Endothelial cell of umbilical vein (primary cell): Measurements from ENCODE around the gene NAV2. TPM values are rescaled to one million over a fixed set of nuclear protein-coding genes. Genes with fewer than 3 reads are reported as not detected.

Source experiments
- BruUV-seq: library from RNA; stranded (reverse); fragments of 400-500 nt; replicated peaks from 2 replicates; lab custom pipeline; 2021; lab: Mats Ljungman, UMichigan
- CTCF ChIA-PET: fragments of 300-600, 350-600 bp; sonication (Branson Sonifier 250); formaldehyde crosslinking; loops from one replicate; lab custom pipeline; 2021; ENCODE audit warnings: antibody characterized with exemption, inconsistent platforms; lab: Charles Lee
- POLR2A ChIA-PET: fragments of 300-600, 350-600 bp; sonication (Branson Sonifier 250); formaldehyde crosslinking; loops from one replicate; lab custom pipeline; 2021; ENCODE audit warnings: antibody characterized with exemption, inconsistent platforms; lab: Charles Lee
- DNase-seq: peaks from one replicate; pipeline ENCODE4 v3.0.0-alpha.2; 2011; ENCODE audit warnings: low read depth, low spot score
- FAIRE-seq: peaks from 2 replicates; lab custom pipeline; 2011; peaks lifted over from hg19 to GRCh38; lab: Jason Lieb, UNC
- H2AFZ ChIP-seq: 2 replicates; pipeline ENCODE4 v1.6.0; 2012; ENCODE audit warnings: low read depth, low read length, control low read depth, inconsistent platforms
- H3K27ac ChIP-seq: 2 replicates; pipeline ENCODE4 v1.5.1; 2011; ENCODE audit warnings: low read depth, mild to moderate bottlenecking, control low read depth, low read length, moderate library complexity; ENCODE audit not compliant: insufficient read depth
- H3K27me3 ChIP-seq, 2 experiments: 2 replicates each; pipeline versions ENCODE4 v1.6.0 to v1.6.1; 2011; ENCODE audit warnings: low read length in 2 of 2, mixed read lengths in 1 of 2; ENCODE audit not compliant: control insufficient read depth in 2 of 2, insufficient read depth in 2 of 2
- H3K36me3 ChIP-seq, 2 experiments: 2 replicates in 1 of 2; 3 replicates in 1 of 2; pipeline ENCODE4 v1.5.1; 2011; ENCODE audit warnings: low read length in 2 of 2, mild to moderate bottlenecking in 1 of 2, moderate library complexity in 1 of 2; ENCODE audit not compliant: control insufficient read depth in 2 of 2, insufficient read depth in 2 of 2; ENCODE audit errors: extremely low read depth in 1 of 2
- H3K4me1 ChIP-seq: 3 replicates; pipeline ENCODE4 v1.5.1; 2011; ENCODE audit warnings: mild to moderate bottlenecking, low read length; ENCODE audit not compliant: control insufficient read depth, insufficient read depth; ENCODE audit errors: extremely low read depth
- H3K4me2 ChIP-seq: 2 replicates; pipeline ENCODE4 v1.6.1; 2011; ENCODE audit warnings: low read length, control low read depth, mixed read lengths; ENCODE audit not compliant: insufficient read depth
- H3K4me3 ChIP-seq, 3 experiments: fragments of 200-600 bp in 1 of 3; sonication (generic), shearing (Covaris generic) in 1 of 3; replicated peaks in 1 of 3; 2 replicates each; pipeline ENCODE4 v1.5.1; 2011 to 2016; ENCODE audit warnings: control low read depth in 3 of 3, low read length in 3 of 3, mild to moderate bottlenecking in 2 of 3, inconsistent platforms in 1 of 3, low read depth in 1 of 3, moderate library complexity in 1 of 3; ENCODE audit not compliant: insufficient read depth in 1 of 3
- H3K79me2 ChIP-seq: 2 replicates; pipeline ENCODE4 v1.6.0; 2012; ENCODE audit warnings: low read length, inconsistent platforms; ENCODE audit not compliant: control insufficient read depth, insufficient read depth
- H3K9ac ChIP-seq: replicated peaks from 2 replicates; pipeline ENCODE3; 2011; ENCODE audit warnings: low read length, control low read depth; ENCODE audit not compliant: insufficient read depth; ENCODE audit errors: extremely low read depth
- H3K9me1 ChIP-seq: replicated peaks from 3 replicates; pipeline ENCODE4 v1.6.0; 2011; ENCODE audit warnings: mild to moderate bottlenecking, low read length; ENCODE audit not compliant: control insufficient read depth, insufficient read depth; ENCODE audit errors: extremely low read depth
- H3K9me3 ChIP-seq: replicated peaks from 2 replicates; pipeline ENCODE4 v1.5.1; 2012; ENCODE audit warnings: low read length, inconsistent platforms; ENCODE audit not compliant: control insufficient read depth, insufficient read depth
- H4K20me1 ChIP-seq: replicated peaks from 2 replicates; pipeline ENCODE3; 2011; ENCODE audit warnings: mild to moderate bottlenecking, low read length; ENCODE audit not compliant: control insufficient read depth, insufficient read depth; ENCODE audit errors: extremely low read depth
- EZH2 ChIP-seq: IDR thresholded peaks from 2 replicates; pipeline ENCODE4 v1.6.1; 2012; ENCODE audit warnings: borderline replicate concordance, low read depth, mild to moderate bottlenecking, moderate library complexity, low read length, inconsistent platforms; ENCODE audit not compliant: severe bottlenecking
- FOS ChIP-seq: IDR thresholded peaks from 2 replicates; pipeline ENCODE4 v1.6.1; 2011; ENCODE audit warnings: mild to moderate bottlenecking, low read length, moderate library complexity, borderline replicate concordance; ENCODE audit not compliant: insufficient read depth
- GATA2 ChIP-seq: IDR thresholded peaks from 2 replicates; pipeline ENCODE4 v1.7.0; 2011; ENCODE audit warnings: low read depth, mild to moderate bottlenecking, moderate library complexity, mixed read lengths, low read length; ENCODE audit not compliant: insufficient read length, insufficient read depth
- JUN ChIP-seq: IDR thresholded peaks from 2 replicates; pipeline ENCODE4 v1.6.1; 2011; ENCODE audit warnings: borderline replicate concordance, low read depth; ENCODE audit not compliant: insufficient read length, insufficient read depth
- MYC ChIP-seq: IDR thresholded peaks from one replicate; pipeline ENCODE4 v1.6.1; 2011; ENCODE audit warnings: mild to moderate bottlenecking, low read depth, low read length
- POLR2A ChIP-seq: IDR thresholded peaks from 2 replicates; pipeline ENCODE4 v1.6.1; 2012; ENCODE audit warnings: low read depth, mild to moderate bottlenecking, control low read depth, low read length
- POLR2AphosphoS5 ChIP-seq: IDR thresholded peaks from 2 replicates; pipeline ENCODE4 v1.6.1; 2012; ENCODE audit warnings: low read depth, mild to moderate bottlenecking, control low read depth, low read length, moderate library complexity; ENCODE audit not compliant: insufficient read depth
- dilution Hi-C: fragments of 300-500 bp; cut with MboI; formaldehyde crosslinking; loops from one replicate; pipeline ENCODE4 v1.15.0; 2019; ENCODE audit warnings: low sequenced_read_pairs; ENCODE audit not compliant: extremely low pct_ligation_motif_present
- intact Hi-C: fragments of 100-400 bp; cut with micrococcal nuclease; formaldehyde crosslinking; loops from one replicate; pipeline ENCODE4 v1.10.0; 2022
- polyA plus RNA-seq, 4 experiments: library from polyadenylated mRNA; depleted of rRNA in 3 of 4; stranded (reverse) in 3 of 4; unstranded in 1 of 4; fragments of >200 nt; gene quantifications; 2 replicates each; pipeline versions ENCODE4 v1.2.1 to v1.2.3, GENCODE V29; 2011 to 2012; ENCODE audit warnings: missing spikeins in 1 of 4
- total RNA-seq: library from RNA; stranded (reverse); gene quantifications from 2 replicates; pipeline ENCODE4 v1.2.3, GENCODE V29; 2021
- TF ChIP-seq, protein P1 (sequence below), 2 donors: IDR thresholded peaks; 1 replicate in 1 of 2; 2 replicates in 1 of 2; pipeline ENCODE4 v1.5.1; 2011; ENCODE audit warnings: low read length in 2 of 2, mild to moderate bottlenecking in 2 of 2, moderate library complexity in 2 of 2, control low read depth in 1 of 2, inconsistent platforms in 1 of 2, low read depth in 1 of 2; ENCODE audit not compliant: insufficient read depth in 1 of 2; ENCODE audit errors: extremely low read depth in 1 of 2
- TF ChIP-seq, protein P2 (sequence below): IDR thresholded peaks from 2 replicates; pipeline ENCODE4 v1.6.1; 2011; ENCODE audit not compliant: insufficient read depth, insufficient read length

The NAV2 gene
- total and polyA plus RNA-seq, 2 donors (not counting 3 experiments of a cell fraction or from before 2014, with no cell fraction given), result 10.9 to 68.0 TPM

DNA sequence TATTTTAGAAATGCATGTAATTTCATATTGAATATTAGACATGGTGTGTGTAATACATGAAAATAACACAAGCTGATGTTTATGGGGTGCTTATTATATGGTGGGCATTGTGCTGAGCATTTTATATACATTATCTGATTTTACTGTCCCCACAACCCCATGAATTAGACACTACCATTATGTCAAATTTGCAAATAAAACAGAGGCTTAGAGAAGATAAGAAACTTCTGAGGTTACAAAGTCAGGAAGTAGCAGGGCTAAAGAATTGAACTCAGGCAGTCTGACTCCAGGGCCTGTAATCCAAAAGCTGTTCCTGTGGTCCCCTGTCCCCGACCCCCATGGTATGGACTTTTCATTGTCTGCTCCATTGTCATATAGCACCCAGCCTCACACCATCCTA lies 49.4 kb upstream of the NAV2 start:
- H4K20me1 ChIP-seq, result no peaks in the 10 kb centered on the region
- no peak overlapping the region for H2AFZ ChIP-seq
- no peaks in the 10 kb centered on the region for H3K27me3 ChIP-seq
- dilution Hi-C loops, result no loop called here
- no peaks in the 10 kb centered on the region for H3K36me3 ChIP-seq
- DNase-seq (no peak), FAIRE-seq (no peak)
- CTCF ChIA-PET, result interaction anchor here (1.8 kb wide), 1 partner anchor 10 kb away, joined by 6 read pairs; no protein-coding TSS in a partner anchor
- H3K4me3 ChIP-seq, result no peak overlapping the region
- no peaks in the 10 kb centered on the region for H3K9me3 ChIP-seq
- no peak overlapping the region for H3K9ac ChIP-seq
- H3K27ac ChIP-seq, result no peak overlapping the region
- H3K79me2 ChIP-seq, result no peaks in the 10 kb centered on the region
- intact Hi-C loops, result no loop called here
- TF ChIP-seq JUN (no peak), POLR2A (no peak), EZH2 (no peak), GATA2 (no peak), MYC (no peak), FOS (no peak), POLR2AphosphoS5 (no peak)
- TF ChIP-seq, protein P1, sequence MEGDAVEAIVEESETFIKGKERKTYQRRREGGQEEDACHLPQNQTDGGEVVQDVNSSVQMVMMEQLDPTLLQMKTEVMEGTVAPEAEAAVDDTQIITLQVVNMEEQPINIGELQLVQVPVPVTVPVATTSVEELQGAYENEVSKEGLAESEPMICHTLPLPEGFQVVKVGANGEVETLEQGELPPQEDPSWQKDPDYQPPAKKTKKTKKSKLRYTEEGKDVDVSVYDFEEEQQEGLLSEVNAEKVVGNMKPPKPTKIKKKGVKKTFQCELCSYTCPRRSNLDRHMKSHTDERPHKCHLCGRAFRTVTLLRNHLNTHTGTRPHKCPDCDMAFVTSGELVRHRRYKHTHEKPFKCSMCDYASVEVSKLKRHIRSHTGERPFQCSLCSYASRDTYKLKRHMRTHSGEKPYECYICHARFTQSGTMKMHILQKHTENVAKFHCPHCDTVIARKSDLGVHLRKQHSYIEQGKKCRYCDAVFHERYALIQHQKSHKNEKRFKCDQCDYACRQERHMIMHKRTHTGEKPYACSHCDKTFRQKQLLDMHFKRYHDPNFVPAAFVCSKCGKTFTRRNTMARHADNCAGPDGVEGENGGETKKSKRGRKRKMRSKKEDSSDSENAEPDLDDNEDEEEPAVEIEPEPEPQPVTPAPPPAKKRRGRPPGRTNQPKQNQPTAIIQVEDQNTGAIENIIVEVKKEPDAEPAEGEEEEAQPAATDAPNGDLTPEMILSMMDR (IDR thresholded peaks at IDR 0.05; ENCODE audit: extremely low read depth in 1 of 2, insufficient read depth in 1 of 2, low read depth in 1 of 2, low read length in 2 of 2), result no peak
- TF ChIP-seq, protein P2, sequence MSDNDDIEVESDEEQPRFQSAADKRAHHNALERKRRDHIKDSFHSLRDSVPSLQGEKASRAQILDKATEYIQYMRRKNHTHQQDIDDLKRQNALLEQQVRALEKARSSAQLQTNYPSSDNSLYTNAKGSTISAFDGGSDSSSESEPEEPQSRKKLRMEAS, result no peak
- peaks cover 15% of the 10 kb centered on the region for H3K4me1 ChIP-seq
- no peaks in the 10 kb centered on the region for H3K9me1 ChIP-seq
- H3K4me2 ChIP-seq, result no peak overlapping the region
- BruUV-seq, result no TSS peak
- POLR2A ChIA-PET, result no interaction called here
